ENCODE measurements around the gene CBFA2T3. TPM values are rescaled to one million over a fixed set of nuclear protein-coding genes. Genes with fewer than 3 reads are reported as not detected.

CBFA2T3 gene
- total and polyA plus RNA-seq, 2 of the 13 experiments (the other 11 are each of a cell fraction or from before 2014, with no cell fraction given): 0.05 TPM; not detected in 1

GRCh38 chr16:88903267-88903666, 73.7 kb downstream of the CBFA2T3 start:
- H3K4me1 ChIP-seq (ENCODE audit: insufficient read depth, low read length): peaks cover 10% of the 10 kb centered on the region
- H3K9ac ChIP-seq (ENCODE audit: insufficient read depth, low read depth, low read length): no peak overlapping the region
- no peak overlapping the region for H3K4me3 ChIP-seq (replicated peaks in 1 of 3; ENCODE audit: insufficient read depth in 1 of 3, low read depth in 2 of 3, low read length in 3 of 3)
- no peak overlapping the region for H3K4me2 ChIP-seq (ENCODE audit: low read depth, low read length)
- 59% methylated on average over 9 of the region's 14 CpGs for WGBS (ENCODE audit: low lambda C conversion rate)
- no TSS peak for BruUV-seq (replicated peaks)
- intact Hi-C loops (cut with micrococcal nuclease; ENCODE audit: unreplicated experiment) (no loop called here), in situ Hi-C loops (cut with HindIII; ENCODE audit: extremely low pct_ligation_motif_present, low pct_unique_long_range_greater_than_20kb) (no loop called here)
- no peak for FAIRE-seq
- ATAC-seq: no peak
- H3K79me2 ChIP-seq (ENCODE audit: insufficient read depth, low read length): no peaks in the 10 kb centered on the region
- ChIA-PET CTCF (ENCODE audit: low intra/inter-chr PET ratio, low total read pairs) (no interaction called here), POLR2A (no interaction called here)
- no peak overlapping the region for H2AFZ ChIP-seq (ENCODE audit: low read length)
- peaks cover 49 to 96% of the 10 kb centered on the region in 2 experiments for H3K27me3 ChIP-seq (ENCODE audit: control insufficient read depth in 1 of 2, insufficient read depth in 2 of 2, low read length in 2 of 2)
- no peaks in the 10 kb centered on the region for H3K9me3 ChIP-seq (ENCODE audit: low read length)
- no peaks in the 10 kb centered on the region; the same call in 1 of the 2 replicates for H4K20me1 ChIP-seq (ENCODE audit: insufficient read depth, low read length)
- no peak overlapping the region for H3K27ac ChIP-seq (ENCODE audit: extremely low read length, insufficient read depth, low read length)
- H3K36me3 ChIP-seq (replicated peaks in 1 of 2; ENCODE audit: control insufficient read depth in 1 of 2, insufficient read depth in 2 of 2, low read length in 2 of 2): no peaks in the 10 kb centered on the region
- DNase-seq (ENCODE audit: low spot score): no peak
- TF ChIP-seq ZBTB33 (CRISPR knock-in tag; IDR thresholded peaks at IDR 0.05) (peak; percentile 46; the same call in 1 of the 2 replicates), ZNF761 (CRISPR knock-in tag; conservative IDR thresholded peaks at IDR 0.05) (no peak), ARNT (IDR thresholded peaks at IDR 0.05) (no peak), NFE2L1 (CRISPR knock-in tag; IDR thresholded peaks at IDR 0.05; ENCODE audit: borderline replicate concordance) (no peak), DRAP1 (CRISPR knock-in tag; IDR thresholded peaks at IDR 0.05) (no peak), EEA1 (CRISPR knock-in tag; IDR thresholded peaks at IDR 0.05; ENCODE audit: borderline replicate concordance) (no peak), ZNF619 (CRISPR knock-in tag; IDR thresholded peaks at IDR 0.05) (no peak), CCAR2 (optimal IDR thresholded peaks at IDR 0.05; ENCODE audit: low read depth, low read length) (no peak)

Data from HepG2 (cell line).